ENCODE measurements around the gene HOXC5. TPM values are rescaled to one million over a fixed set of nuclear protein-coding genes. Genes with fewer than 3 reads are reported as not detected.

The HOXC5 gene
- total RNA-seq, 8 experiments from 2014 or later, result 4.4 to 49.2 (median 10.4) TPM

DNA sequence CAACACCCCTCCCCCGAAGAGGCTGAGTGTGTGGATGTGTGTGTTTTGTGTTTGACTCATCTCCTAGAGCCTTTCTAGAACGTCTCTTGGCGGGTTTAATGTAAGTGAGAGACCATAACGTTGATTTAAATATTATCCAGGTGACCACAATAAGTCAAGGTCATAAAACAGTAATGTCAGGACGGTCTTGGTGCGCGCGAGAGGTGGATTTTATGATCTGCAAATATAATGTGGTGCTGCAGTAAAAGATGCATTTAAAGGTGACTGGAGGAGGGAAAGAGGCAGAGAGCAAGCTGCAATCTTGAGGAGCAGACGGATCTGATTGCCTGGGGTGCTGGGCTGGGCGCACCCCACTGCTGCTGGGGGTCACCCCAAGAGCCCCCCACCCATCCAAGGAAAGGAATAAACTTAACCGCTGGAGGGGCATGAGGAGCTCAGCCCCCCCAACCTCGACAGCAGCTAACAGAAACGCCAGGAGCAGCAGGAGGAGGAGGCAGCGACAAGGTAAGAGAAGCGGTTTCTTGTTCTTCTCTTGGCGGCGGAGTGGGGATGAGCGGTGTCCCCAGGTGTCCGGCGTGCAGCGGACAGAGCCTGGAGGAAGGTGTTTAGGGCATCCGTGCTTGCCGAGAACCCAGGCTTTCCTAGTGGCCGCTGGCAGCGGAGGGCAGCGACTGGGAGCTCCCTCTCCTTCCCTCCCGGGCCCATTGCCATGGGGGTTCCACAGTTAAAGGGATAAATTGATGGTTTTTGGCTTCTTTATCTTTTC is 42.4 kb upstream of the HOXC5 start:
- Histone ChIP-seq H3K4me1 (replicated peaks in 1 of 2) (peaks cover 7 to 16% of the 10 kb centered on the region in 2 donors), H3K27ac (no peak overlapping the region), H3K4me3 (no peak overlapping the region)
- in situ Hi-C loops (cut with MboI; ENCODE audit: low pct_unique_long_range_greater_than_20kb in 2 of 9, low sequenced_read_pairs in 9 of 9, unreplicated experiment in 9 of 9), result no loop called here
- ATAC-seq (replicated peaks in 6 of 8), result no peak
- 0 to 41% (median 7%) methylated on average over 1 to 17 of the region's 27 CpGs for WGBS, 10 experiments

DNA sequence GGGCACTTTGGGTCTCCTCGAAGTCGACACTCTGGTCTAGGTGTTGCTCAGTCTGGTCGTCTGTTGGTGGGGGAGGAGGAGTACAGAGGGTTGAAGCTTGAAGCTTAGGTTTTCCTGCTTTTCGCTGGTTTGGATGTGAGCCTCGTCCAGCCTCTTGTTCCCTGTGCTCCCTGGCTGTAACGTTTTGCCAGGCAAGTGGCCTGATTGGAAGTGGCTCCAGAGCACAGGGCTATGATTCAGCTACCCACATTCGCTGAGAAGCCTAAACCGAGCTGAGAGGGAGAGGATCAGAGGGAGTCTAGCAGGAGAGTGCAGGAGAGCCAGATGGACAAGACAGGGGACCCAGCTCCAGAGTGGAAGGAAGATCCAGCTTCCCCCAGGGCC is 41.8 kb upstream of the HOXC5 start:
- peak in 1 of 8 experiments; percentile 1 for ATAC-seq (replicated peaks in 6 of 8)
- Histone ChIP-seq H3K4me3 (no peak overlapping the region), H3K27ac (no peak overlapping the region), H3K4me1 (replicated peaks in 1 of 2) (peaks cover 10 to 20% of the 10 kb centered on the region in 2 donors)
- in situ Hi-C loops (cut with MboI; ENCODE audit: low pct_unique_long_range_greater_than_20kb in 2 of 9, low sequenced_read_pairs in 9 of 9, unreplicated experiment in 9 of 9), result no loop called here
- WGBS, 10 experiments, result 0 to 10% (median 0%) methylated on average over 1 to 8 of the region's 8 CpGs; no CpG with 5 or more reads in 3 of the 10 experiments

DNA sequence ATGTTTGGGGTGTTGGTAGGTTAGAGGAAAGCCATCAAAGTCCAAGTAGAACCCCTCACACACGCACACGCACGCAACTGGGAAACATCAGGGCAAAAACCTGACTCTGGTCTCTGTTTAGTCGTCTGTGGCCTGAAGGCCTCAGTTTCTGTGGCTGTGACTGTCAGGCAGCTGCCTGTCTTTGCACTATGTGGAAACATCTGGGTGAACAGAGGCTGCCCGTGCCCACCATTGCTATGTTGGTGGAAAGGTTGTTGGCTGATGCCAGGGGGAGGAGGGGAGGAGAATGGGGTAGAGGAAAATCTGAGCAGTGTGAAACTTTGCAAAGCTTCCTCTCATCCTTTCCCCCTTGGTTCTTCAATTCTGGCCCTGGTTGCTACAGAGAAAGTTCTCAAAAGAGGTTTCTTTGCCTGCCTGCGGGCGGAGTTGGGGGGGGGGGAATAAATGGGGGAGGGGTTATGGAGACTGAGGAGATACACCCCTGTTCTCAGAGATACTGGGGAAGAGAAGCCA is 40.4 kb upstream of the HOXC5 start:
- WGBS, 10 experiments, result 23 to 50% (median 44%) methylated on average over 1 to 5 of the region's 7 CpGs; no CpG with 5 or more reads in 6 of the 10 experiments
- Histone ChIP-seq H3K27ac (no peak overlapping the region), H3K4me1 (replicated peaks in 1 of 2) (peaks cover 10 to 20% of the 10 kb centered on the region in 2 donors), H3K4me3 (no peak overlapping the region)
- ATAC-seq (replicated peaks in 6 of 8), result no peak
- in situ Hi-C loops (cut with MboI; ENCODE audit: low pct_unique_long_range_greater_than_20kb in 2 of 9, low sequenced_read_pairs in 9 of 9, unreplicated experiment in 9 of 9), result no loop called here

DNA sequence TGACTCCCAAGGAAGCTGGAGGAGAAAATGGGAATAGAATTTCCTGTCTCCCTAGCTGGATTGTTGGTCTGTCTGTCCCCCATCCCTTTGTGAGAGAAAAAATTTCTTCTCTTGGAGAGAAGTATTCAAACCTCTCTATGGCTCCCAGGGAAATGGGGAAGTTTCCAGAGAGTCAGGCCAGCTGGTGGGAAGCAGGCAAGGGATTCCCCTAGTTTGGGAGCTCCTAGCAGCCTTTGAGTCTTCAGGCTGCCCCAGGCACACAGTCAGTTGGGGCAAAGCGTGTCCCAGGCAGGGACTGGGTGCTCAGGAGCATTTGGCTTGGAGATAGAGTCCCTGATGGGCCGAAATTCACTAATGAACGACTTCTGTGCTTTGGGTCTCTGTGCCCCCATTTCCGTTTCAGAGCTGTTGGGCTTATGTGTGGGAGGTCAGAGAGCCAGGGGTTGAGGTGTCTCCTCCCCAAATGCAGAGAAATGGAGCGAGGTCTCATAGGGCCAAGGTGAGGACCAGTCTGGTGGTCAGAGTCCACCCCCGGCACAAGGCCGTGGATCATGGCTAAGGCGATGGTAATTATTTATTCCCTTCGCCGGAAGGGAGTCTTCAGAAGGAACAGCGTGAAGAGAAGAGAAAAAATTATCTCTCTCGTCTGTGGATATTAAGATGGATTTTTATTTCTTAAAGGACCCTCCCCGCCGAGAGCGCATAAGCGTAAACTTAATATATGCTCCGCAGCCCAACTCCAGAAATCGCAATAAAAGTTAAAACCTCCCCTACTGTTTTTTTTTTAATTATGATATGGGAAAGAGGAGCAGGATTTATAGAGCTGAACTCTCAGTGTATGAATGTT is 39.5 kb upstream of the HOXC5 start:
- 8 to 72% (median 35%) methylated on average over 2 to 11 of the region's 18 CpGs; no CpG with 5 or more reads in 1 of the 10 experiments for WGBS, 10 experiments
- no peak for ATAC-seq (replicated peaks in 6 of 8)
- Histone ChIP-seq H3K4me3 (no peak overlapping the region), H3K27ac (no peak overlapping the region), H3K4me1 (replicated peaks in 1 of 2) (peaks cover 10 to 20% of the 10 kb centered on the region in 2 donors)
- in situ Hi-C loops (cut with MboI; ENCODE audit: low pct_unique_long_range_greater_than_20kb in 2 of 9, low sequenced_read_pairs in 9 of 9, unreplicated experiment in 9 of 9), result no loop called here

DNA sequence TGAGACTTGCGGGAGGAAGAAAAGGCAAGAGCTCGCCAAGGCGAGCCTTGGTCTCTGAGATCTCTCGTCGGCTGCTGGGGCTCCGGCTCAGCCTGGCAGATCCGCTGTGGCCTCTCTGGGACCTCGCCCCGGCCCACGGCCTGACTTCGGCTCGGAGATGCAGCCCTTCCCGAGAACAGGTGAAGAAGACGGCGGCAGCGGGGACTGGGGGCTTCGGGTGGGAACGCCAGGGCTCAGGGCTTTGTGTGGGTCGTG is 38.9 kb upstream of the HOXC5 start:
- no peak overlapping the region for H3K27ac ChIP-seq
- no peak overlapping the region for H3K4me3 ChIP-seq
- peak in 2 of 8 experiments; percentile 3 to 4 for ATAC-seq (replicated peaks in 6 of 8)
- in situ Hi-C loops (cut with MboI; ENCODE audit: low pct_unique_long_range_greater_than_20kb in 2 of 9, low sequenced_read_pairs in 9 of 9, unreplicated experiment in 9 of 9), result no loop called here
- peaks cover 10 to 20% of the 10 kb centered on the region in 2 donors for H3K4me1 ChIP-seq (replicated peaks in 1 of 2)
- WGBS, 10 experiments, result 0 to 40% (median 7%) methylated on average over 1 to 5 of the region's 19 CpGs; no CpG with 5 or more reads in 5 of the 10 experiments

DNA sequence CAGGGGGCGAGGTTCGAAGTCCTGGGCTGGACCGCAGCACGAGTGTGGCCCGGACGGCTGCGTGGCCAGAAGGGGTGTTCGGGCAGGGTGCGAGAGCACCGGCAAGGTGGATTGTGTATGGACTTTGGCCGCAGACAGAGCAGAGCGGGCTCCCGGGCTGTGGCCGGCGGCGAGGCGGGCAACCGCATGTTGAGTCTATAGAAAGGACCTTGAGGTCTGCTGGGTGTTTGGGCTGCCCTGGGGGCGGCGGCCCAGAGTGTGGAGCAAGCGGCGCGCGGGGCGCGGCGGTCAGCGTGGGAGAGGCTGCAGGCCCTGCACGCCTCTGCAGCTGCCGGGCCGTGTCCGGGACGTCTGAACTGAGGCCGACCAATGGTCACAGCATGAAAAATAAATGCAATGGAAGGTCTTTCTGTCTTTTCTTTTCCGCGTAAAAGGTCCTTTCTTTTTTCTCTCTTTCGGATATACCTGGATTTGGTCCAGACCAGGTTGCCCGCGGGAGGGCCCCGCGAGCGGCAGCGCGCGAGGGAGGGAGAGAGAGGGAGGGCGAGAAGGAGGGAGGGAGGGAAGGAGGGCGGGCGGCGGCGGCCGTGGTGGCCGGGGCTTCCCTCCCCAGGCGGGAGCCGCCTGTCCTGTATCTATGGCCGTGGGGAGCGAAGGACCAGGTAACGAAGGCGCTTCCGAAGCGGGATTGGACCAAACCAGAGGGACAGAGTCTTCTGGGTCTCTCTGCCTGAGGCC is 38.4 kb upstream of the HOXC5 start:
- in situ Hi-C loops (cut with MboI; ENCODE audit: low pct_unique_long_range_greater_than_20kb in 2 of 9, low sequenced_read_pairs in 9 of 9, unreplicated experiment in 9 of 9), result no loop called here
- Histone ChIP-seq H3K4me1 (replicated peaks in 1 of 2) (peaks cover 10 to 20% of the 10 kb centered on the region in 2 donors), H3K4me3 (no peak overlapping the region), H3K27ac (no peak overlapping the region)
- peak in 7 of 8 experiments; percentile 11 to 52 (median 40) for ATAC-seq (replicated peaks in 6 of 8)
- 0 to 37% (median 6%) methylated on average over 2 to 18 of the region's 60 CpGs; no CpG with 5 or more reads in 7 of the 10 experiments for WGBS, 10 experiments

DNA sequence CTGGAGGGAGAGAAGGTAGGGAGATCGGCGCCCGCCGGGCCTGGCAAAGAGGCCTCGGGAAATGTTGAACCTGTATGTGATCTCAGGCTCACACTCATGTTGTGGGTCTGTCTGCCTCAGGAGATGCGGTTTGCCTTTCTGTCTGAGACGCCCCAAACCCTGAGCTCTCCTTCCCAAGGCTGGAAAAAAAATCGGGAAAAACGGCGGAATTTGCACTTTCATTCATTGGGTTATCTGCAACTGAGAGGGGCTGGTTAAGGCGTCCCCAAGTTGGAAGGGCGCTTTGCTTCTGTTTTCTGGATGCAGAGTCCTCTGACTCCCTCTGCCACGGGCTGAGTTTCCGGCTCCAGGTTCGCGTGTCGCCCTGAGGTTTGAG is 37.9 kb upstream of the HOXC5 start:
- WGBS, 10 experiments, result 0 to 9% (median 2%) methylated on average over 1 to 9 of the region's 17 CpGs; no CpG with 5 or more reads in 6 of the 10 experiments
- Histone ChIP-seq H3K27ac (no peak overlapping the region), H3K4me3 (no peak overlapping the region), H3K4me1 (replicated peaks in 1 of 2) (peaks cover 10 to 20% of the 10 kb centered on the region in 2 donors)
- ATAC-seq (replicated peaks in 6 of 8), result peak in 3 of 8 experiments; percentile 7 to 35 (median 16)
- in situ Hi-C loops (cut with MboI; ENCODE audit: low pct_unique_long_range_greater_than_20kb in 2 of 9, low sequenced_read_pairs in 9 of 9, unreplicated experiment in 9 of 9), result no loop called here

DNA sequence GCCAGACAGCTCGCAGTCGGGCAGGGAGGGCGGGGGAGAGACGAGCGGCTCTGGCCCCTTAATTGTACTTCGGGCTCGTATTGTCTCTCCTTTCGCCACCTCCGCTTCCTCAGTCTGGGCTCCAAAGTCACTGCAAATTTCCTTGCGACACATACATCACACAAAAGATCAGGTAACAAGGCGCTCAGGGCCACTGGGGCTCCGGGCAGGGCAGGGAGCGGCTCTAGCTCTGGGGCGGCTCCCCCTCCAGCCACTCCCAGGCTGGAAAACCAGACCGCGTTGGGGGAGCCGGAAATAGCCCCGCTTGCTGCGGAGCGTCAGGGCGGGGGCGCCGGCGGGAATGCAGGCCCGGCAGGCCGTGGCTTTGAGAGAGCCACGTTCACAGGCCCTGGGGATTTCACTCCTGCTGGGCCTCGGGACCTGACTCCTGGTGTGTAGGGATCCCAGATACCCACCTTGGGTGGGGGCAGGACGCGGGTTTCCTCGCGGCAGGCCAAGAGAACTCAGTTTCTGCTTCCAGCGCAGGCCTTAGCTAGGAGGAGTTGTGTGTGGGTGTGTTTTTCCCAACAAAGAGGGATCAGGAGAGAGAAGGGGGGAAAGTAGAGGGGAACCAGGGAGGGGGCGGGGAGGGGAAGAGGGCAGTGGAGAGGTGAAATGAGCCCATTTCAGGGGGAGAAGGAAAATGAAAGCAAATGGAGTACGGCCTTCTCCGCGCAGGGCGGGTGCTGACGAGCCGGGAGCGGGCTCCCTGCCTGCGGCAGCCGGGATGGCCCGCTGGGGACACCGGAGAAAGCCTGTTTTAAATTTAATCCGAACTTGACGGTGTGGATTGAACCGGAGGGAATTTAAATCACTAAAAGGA is 37.2 kb upstream of the HOXC5 start:
- WGBS, 10 experiments, result 5 to 44% (median 17%) methylated on average over 5 to 17 of the region's 48 CpGs; no CpG with 5 or more reads in 7 of the 10 experiments
- H3K27ac ChIP-seq, result no peak overlapping the region
- peak in 7 of 8 experiments; percentile 9 to 58 (median 18) for ATAC-seq (replicated peaks in 6 of 8)
- peaks cover 10 to 22% of the 10 kb centered on the region in 2 donors for H3K4me1 ChIP-seq (replicated peaks in 1 of 2)
- in situ Hi-C loops (cut with MboI; ENCODE audit: low pct_unique_long_range_greater_than_20kb in 2 of 9, low sequenced_read_pairs in 9 of 9, unreplicated experiment in 9 of 9), result no loop called here
- peak overlapping the region in 2 of 5 donors; percentile 3 to 6 for H3K4me3 ChIP-seq

DNA sequence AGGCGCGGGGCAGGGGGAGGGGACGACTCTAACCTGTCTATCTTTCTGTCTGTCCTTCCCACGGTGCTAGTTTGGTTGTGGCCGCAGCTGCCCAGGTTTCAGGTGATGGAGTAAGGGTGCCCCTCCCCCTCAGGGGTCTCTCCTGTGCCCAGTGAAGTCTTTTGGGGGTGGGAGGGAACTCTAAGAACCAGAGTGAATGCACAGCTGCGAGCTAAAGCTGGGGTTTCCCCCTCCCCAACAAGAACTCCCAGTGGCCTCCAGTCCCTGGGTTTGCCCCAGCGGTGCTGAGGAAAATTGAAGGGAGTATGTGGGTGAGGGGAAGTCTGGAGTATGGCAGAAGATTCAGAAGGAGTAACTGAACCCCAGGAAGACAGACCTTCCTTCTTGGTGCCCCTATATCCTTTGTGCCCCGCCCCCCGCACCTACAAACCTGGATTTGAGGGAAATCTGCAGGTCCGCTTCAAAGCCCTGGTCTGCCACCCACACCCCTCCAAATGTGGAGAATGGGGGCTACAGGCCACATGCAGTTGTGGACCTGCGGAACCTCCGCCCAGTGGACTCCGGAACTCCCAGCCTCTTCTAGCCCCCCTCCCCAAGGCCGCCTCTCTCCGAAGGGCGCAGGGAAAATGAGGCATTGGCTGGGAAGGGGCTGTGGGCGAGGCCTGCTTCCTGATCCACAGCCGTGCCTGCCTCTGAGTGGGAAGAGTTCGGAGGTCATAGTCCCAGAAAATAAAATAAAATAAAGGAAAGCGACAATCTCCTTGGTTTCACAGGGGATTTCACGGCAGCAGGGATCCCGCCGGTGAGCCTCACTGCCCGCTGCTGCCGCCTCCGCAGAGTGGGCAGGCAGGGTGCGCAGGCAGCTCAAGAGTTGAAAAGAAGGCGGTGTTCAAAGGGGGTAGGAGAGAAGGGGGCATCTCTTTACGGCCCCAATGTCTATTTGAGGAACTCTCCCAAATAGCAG is 36.3 kb upstream of the HOXC5 start:
- Histone ChIP-seq H3K4me3 (no peak overlapping the region), H3K27ac (no peak overlapping the region), H3K4me1 (replicated peaks in 1 of 2) (peaks cover 10 to 24% of the 10 kb centered on the region in 2 donors)
- in situ Hi-C loops (cut with MboI; ENCODE audit: low pct_unique_long_range_greater_than_20kb in 2 of 9, low sequenced_read_pairs in 9 of 9, unreplicated experiment in 9 of 9), result no loop called here
- WGBS, 10 experiments, result 0 to 94% (median 40%) methylated on average over 2 to 13 of the region's 29 CpGs; no CpG with 5 or more reads in 4 of the 10 experiments
- no peak for ATAC-seq (replicated peaks in 6 of 8)

DNA sequence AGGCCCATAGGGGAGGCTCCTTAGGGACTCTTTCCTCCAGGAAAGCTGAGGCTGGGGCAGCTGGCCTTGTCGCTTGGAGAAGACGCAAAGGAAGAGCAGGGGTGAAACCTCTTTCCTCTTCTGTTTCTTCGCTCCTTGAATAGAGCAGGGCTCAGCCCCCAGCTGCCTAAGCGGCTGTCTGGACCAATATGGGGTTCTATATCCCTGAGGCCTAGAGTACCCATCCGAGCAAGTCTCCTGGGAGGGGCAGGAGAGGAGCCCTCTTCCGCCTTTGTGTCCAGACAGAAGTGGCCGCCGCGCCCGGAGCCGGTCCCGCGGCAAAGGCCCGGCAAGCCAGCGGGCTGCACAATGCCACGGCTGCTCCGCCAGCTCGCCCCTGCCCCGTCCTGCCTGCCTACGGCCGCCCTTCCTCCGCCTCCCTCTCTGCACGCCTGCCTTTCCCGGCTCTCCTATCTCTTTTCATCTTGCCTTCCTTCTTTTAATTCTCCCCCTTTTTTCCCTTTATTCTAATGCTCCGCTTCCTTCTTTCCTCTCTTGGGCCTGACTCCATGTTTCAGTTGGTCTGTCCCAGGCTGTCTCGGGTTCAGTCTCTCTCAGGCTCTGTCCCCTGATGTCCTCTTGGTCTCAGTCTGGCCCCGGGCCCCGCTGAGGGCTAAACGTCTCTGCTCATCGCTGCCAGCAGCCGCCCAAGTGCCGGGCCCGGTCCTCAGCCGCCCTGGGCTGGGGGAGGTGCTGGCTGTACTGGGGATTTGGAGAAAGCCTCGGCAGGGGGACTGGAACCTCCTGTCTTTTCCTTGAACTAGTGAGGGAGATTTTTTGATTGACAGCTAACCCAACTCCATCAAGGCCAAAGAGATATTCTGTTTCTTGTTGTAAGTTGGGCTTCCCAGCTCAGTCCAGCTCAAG is 35.4 kb upstream of the HOXC5 start:
- H3K4me3 ChIP-seq, result no peak overlapping the region
- peak in 2 of 8 experiments; percentile 1 to 5 for ATAC-seq (replicated peaks in 6 of 8)

More for the DNA sequence above, 35.4 kb upstream of the HOXC5 start:
- WGBS, 10 experiments, result 0 to 93% (median 23%) methylated on average over 2 to 16 of the region's 35 CpGs; no CpG with 5 or more reads in 1 of the 10 experiments
- in situ Hi-C loops (cut with MboI; ENCODE audit: low pct_unique_long_range_greater_than_20kb in 2 of 9, low sequenced_read_pairs in 9 of 9, unreplicated experiment in 9 of 9), result no loop called here
- Histone ChIP-seq H3K27ac (no peak overlapping the region), H3K4me1 (replicated peaks in 1 of 2) (peaks cover 10 to 24% of the 10 kb centered on the region in 2 donors)

Data from motor neuron (in vitro differentiated cells).